ENCODE data around the gene GAB2.
A peak's percentile ranks its signal among the peaks of the same experiment; 100 is the strongest.
"Not testable (repeated sequence)": the region's sequence is repeated elsewhere in the genome, so short reads cannot be mapped to it uniquely, and the experiment has no call there.

Gene GAB2

DNA sequence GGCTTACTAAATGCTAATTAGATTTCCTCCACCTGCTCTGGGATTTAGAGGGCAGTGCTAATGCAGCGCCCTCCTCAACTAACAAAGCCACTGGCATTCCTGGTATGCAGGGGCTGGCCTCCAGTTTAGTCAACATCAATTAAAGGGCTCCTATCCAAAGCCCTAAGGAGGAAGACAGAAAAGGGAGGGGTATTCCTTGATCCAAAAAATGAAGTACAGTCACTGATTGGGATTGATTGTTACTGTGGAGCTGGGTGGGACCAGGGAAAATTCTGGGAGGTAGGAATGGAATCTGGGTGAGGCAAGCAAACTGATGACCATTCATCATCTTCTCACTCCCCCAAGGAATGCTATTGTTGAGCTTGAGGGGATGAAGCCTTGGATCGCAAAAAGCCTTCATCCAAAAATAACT, 52.2 kb downstream of the GAB2 start:
- DNase-seq (ENCODE audit: low read depth, low spot score) = peak; percentile 85

DNA sequence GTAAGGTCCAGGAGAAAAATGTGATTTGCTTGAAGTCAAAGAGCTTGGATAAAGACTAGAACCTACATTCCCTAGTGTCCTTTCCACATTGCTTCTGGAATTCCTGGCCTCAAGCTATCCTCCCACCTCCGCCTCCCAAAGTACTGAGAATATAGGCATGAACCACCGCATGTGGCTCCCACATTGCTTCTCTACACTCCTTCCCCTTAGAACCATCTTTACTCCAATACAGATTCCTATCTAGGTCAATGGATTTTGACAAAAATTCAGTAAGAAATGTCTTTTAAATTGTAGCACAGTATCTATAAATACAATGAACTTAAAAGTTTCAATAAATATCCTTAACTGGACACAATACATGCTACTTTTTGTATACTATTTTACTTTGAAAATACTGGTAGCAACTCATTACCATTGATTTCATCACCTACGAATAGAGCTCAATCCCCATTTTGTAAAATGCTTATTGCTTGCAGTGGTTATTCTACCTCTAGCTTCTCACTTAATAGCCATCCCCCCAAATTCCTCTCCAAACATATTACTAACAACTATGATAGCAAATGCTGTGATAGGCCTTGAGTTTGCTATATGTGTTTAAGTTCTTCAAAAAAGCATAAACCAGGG, 53.4 kb downstream of the GAB2 start:
- no peak for DNase-seq (ENCODE audit: low read depth, low spot score)

- no peak for DNase-seq (ENCODE audit: low read depth, low spot score)
Observed at GRCh38 chr11:78363024-78363619, 54.5 kb downstream of the GAB2 start.

GRCh38 chr11:78361228-78361627, 56.4 kb downstream of the GAB2 start:
- no peak for DNase-seq (ENCODE audit: low read depth, low spot score)

DNA sequence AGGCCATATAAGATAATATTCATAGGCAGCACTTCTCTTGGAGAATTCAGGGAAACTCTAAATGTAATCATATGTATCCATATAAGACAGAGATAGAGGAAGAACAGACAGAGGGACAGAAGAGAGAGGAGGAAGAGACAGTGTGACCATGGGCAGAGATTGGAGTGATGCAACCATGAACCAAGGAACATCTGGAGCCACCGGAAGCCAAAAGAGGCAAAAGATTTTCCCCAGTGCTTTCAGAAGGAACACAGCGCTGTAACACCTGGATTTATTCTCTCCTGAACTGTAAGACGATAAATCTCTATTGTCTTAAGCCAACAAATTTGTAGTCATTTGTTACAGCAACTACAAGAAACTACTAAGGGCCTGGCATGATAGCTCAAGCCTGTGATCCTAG, 57.7 kb downstream of the GAB2 start:
- no peak for DNase-seq (ENCODE audit: low read depth, low spot score)

DNA sequence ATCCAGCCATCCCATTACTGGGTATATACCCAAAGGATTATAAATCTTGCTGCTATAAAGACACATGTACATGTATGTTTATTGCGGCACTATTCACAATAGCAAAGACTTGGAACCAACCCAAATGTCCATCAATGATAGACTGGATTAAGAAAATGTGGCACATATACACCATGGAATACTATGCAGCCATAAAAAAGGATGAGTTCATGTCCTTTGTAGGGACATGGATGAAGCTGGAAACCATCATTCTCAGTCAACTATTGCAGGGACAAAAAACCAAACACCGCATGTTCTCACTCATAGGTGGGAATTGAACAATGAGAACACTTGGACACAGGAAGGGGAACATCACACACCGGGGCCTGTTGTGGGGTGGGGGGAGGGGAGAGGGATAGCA, 59.7 kb downstream of the GAB2 start:
- not testable (repeated sequence) for DNase-seq (ENCODE audit: low read depth, low spot score)

GRCh38 chr11:78357425-78357824, 60.2 kb downstream of the GAB2 start:
- not testable (repeated sequence) for DNase-seq (ENCODE audit: low read depth, low spot score)

DNA sequence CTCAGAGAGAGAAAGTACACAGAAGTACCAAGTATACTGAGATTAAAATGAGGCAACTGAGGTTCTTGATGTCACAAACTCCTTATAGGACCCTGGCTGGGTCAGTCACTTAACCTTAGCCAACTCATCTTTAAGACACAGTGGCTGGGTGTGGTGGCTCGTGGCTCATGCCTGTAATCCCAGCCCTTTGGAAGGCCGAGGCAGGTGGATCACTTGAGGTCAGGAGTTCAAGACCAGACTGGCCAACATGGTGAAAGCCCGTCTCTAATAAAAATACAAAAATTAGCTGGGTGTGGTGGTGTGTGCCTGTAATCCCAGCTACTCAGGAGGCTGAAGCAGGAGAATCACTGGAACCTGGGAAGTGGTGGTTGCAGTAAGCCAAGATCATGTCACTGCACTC, 61.9 kb downstream of the GAB2 start:
- not testable (repeated sequence) for DNase-seq (ENCODE audit: low read depth, low spot score)

DNA sequence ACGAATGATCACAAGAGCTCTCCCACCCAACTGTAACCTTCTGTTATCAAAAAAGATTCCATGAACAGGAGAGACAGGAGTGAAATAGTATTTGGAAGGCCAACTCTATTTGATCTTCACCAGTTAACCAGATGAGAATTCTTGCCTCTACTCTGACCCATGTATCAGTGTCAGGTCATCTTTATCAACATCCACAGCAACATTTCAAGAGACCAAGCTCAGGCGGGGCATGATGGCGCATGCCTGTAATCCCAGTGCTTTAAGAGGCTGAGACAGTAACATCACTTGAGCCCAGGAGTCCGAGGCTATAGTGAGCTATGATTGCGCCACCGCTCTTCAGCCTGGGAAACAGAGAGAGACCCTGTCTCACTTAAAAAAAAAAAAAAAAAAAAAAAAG, 62.3 kb downstream of the GAB2 start:
- no peak for DNase-seq (ENCODE audit: low read depth, low spot score)

DNA sequence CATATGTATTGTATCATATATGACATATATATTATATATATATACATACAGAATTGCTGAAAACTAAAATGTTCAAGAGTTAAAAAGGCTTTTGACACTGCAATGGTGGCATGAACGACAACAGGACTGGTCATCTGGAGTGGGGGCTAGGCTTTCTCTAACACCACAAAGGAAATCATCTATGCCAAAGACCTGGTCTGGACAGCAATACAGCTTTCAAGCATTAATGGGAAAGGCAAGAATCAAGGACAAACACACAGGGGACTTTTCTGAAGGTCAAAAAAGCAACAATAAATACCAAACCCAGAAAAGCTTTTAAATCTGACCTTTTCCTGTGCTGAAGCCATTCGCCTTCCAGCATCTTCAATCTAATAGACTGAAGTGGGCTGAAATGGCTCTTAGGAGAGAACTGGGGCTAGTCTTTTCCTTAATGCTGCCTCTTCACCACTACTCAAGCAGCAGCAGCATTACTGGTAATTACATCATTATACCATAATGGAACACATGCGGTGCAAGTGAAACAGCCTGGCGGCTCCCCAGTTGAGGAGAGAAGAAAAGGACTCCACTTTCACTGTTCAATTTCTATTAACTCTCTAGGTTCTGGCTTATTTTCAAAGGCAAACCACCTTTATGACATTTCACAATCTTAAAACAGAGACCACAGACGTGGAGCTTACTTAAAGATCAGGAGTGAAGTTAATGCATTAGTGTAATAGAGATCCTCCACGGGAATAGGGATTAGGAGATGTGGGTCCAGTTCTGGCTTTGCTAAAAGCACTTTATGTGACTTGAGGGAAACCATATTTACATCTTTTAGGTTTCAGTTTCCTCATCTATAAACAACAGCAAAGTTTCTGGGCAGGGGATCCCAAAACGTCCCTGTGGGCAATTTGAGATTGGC, 63.0 kb downstream of the GAB2 start:
- peak; percentile 32 for DNase-seq (ENCODE audit: low read depth, low spot score)

DNA sequence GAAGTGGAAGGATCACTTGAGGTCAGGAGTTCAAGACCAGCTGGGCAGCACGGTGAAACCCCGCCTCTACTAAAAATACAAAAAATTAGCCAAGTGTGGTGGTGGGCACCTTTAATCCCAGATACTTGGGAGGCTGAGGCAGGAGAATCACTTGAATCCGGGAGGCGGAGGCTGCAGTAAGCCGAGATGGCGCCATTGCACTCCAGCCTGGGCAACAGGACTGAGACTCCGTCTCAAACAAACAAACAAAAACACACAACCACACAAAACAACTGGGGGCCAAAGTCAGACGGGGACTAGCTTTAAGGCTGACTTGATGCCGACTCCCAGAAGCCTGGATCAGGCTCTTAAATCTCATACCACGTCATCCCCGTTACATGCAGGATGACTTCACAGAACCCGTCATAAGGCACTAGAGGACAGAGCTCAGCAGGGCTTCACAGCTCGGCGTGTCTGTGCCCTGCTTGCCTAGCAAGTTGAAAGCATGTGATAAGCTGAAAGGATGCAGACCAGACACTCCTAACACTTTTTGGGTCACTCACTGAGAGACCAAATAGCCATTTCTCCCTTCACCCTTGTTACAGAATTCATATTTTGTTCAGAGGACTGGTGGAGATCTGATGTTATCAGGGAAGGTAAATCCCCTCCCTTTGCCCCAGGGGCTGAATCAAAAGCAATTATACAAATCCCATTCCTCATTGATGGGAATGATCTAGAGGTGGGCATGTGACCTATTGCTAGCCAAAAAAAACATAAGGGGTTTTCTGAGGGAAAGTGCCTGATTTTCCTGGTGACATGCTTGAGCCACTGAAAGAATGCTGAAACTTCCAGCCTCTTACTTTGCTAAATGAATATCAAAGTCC, 65.4 kb downstream of the GAB2 start:
- DNase-seq (ENCODE audit: low read depth, low spot score) = no peak

DNA sequence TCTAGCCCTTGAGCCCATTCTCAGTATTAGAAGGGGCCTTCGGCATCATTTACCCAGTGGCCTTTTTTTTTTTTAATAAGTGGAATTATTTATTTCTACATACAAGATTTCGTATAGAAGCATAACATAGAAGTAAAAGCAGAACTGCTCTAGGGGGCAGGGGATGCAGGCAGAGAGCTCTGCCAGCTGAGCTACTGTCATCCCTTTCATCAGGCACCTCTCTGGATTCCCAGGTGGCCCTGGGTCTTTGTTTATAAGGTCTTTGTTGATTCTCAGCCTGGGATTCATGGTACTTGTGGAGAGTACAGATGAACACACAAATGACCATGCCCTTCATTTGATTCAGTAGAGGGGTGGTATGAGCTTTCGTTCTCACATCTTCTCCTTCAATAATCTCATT, 66.4 kb downstream of the GAB2 start:
- DNase-seq (ENCODE audit: low read depth, low spot score) = no peak

DNA sequence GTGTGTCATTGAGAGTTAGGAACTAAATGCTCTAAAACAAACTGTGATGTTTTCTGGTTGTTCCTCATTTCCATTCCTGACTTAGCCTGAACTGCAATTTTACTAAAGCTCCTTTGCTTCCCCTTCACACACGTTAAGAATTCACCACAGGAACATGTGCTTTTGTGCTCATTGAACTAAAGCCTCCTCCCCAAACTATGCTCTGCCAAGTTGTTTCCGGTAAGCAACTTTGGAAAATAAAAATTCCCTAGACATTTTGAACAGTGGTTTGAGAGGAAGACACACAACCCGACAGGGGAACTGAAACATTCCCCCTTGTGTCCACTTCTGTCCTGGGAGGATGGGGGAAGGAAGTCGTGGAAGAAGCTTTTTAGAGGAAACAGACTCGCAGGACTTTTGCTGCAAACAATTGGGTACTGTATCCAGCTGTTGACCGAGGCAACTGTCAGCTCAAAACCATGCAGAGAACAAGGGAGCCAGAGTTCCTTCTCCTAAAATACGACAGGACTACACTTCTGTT, 66.9 kb downstream of the GAB2 start:
- peak; percentile 71 for DNase-seq (ENCODE audit: low read depth, low spot score)

GRCh38 chr11:78350091-78350645, 67.5 kb downstream of the GAB2 start:
- peak; percentile 53 for DNase-seq (ENCODE audit: low read depth, low spot score)

GRCh38 chr11:78349624-78350023, 68.0 kb downstream of the GAB2 start:
- no peak for DNase-seq (ENCODE audit: low read depth, low spot score)

DNA sequence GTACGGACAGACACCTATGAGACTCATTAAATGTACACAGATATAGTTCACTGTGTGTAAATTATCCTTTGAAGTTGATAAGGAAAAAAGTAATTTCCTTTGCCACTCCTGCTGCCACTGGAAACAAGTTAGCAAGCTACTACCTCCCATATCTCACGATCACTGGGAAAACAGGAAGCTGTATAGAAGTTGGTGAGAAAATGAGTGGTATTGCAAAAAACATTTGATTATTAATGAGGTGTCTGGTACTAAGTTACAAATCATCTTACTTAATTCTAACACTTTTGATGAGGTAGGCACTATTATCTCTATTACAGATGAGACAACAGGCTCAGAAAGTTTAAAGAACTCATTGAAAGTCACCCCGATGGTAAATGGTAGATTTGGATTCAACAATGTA, 68.5 kb downstream of the GAB2 start:
- DNase-seq (ENCODE audit: low read depth, low spot score) = no peak

DNA sequence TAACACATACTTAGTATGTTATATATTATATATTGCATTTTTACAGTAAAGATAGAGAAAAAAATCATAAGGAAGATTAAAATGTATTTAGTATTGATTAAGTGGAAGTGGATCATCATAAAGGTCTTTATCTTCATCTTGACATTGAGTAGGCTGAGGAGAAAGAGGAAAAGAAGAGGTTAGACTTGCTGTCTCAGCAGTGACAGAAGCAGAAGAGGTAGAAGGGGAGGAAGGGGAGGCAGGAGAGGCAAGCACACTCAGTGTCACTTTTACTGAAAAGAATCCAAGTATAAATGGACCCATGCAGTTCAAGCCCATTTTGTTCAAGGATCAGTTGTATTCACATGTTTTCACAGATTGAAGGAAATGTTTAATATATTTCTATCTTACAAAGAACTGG, 69.7 kb downstream of the GAB2 start:
- no peak for DNase-seq (ENCODE audit: low read depth, low spot score)

- DNase-seq (ENCODE audit: low read depth, low spot score) = no peak
Observed at GRCh38 chr11:78346799-78347198, 70.8 kb downstream of the GAB2 start.

DNA sequence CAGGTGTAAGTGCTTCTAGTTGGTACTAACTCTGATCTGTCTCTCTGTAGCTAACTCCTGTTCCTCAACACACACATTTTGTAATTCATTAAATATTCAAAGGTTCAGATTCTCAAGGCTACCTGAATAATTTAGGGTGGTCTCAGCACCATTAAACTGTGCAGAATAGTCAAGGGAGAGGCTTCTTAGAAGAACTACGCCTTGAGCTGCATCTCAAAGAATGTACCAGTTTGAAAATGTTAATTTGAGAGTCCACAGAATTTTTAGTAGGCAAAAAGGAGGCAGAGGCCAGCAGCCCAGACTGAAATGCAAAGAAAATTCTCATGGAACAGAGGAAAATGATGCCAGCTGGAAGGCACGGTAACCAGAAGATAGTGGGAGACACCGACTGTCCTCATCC, 72.2 kb downstream of the GAB2 start:
- DNase-seq (ENCODE audit: low read depth, low spot score) = no peak

DNA sequence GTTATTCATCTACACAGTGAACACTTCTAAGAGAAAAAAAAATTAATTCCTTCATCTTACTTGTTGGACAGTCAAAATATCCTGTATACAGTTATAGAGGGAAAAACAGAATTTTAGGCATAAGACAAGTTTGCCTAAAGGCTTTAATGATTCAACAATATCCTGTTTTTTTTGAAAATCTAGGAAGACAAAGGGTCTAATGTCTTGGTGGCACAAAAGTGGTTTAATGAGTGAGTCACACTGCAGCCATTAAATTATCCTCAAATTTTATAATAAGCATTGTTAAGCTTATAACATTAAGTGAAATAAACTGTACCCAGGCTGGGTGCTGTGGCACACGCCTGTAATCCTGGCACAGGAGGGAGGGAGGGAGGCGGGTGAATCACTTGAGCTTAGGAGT, 72.9 kb downstream of the GAB2 start:
- DNase-seq (ENCODE audit: low read depth, low spot score) = no peak

- no peak for DNase-seq (ENCODE audit: low read depth, low spot score)
Observed at GRCh38 chr11:78344094-78344493, 73.5 kb downstream of the GAB2 start.

Measured in astrocyte of the hippocampus (primary cell).